ENCODE measurements around the gene TIGD6.

The TIGD6 gene

GRCh38 chr5:150022681-150023080, 22.2 kb upstream of the TIGD6 start:
- Histone ChIP-seq H2AK5ac (ENCODE audit: low read length, severe bottlenecking) (no peak overlapping the region), H2BK120ac (ENCODE audit: low read depth, low read length) (no peak overlapping the region), H4K91ac (ENCODE audit: low read length) (no peak overlapping the region), H3K23ac (ENCODE audit: low read length in 2 of 2) (no peak overlapping the region), H3K14ac (ENCODE audit: low read length in 2 of 2) (no peak overlapping the region), H2BK5ac (ENCODE audit: low read depth, low read length, poor library complexity, severe bottlenecking) (no peak overlapping the region), H2BK12ac (ENCODE audit: low read length in 2 of 2) (no peak overlapping the region), H3K9ac (ENCODE audit: low read length) (peak overlapping the region; percentile 67), H3K27ac (ENCODE audit: low read length, poor library complexity, severe bottlenecking) (peak overlapping the region; percentile 61), H4K8ac (ENCODE audit: low read length) (no peak overlapping the region), H2AFZ (ENCODE audit: low read depth, low read length) (no peak overlapping the region), H2BK15ac (ENCODE audit: low read depth, poor library complexity, severe bottlenecking) (no peak overlapping the region), H3K9me3 (ENCODE audit: control insufficient read depth, low read length) (no peaks in the 10 kb centered on the region), H3K4me1 (ENCODE audit: control insufficient read depth, insufficient read depth, low read depth, low read length) (peaks cover 5% of the 10 kb centered on the region), H3K36me3 (ENCODE audit: control insufficient read depth in 1 of 2, insufficient read depth in 2 of 2, low read depth in 1 of 2, low read length in 2 of 2) (peaks cover 22 to 86% of the 10 kb centered on the region in 2 experiments), H3K79me1 (replicated peaks; ENCODE audit: low read length, poor library complexity, severe bottlenecking) (peaks cover 15% of the 10 kb centered on the region), H3K4me2 (ENCODE audit: low read length, poor library complexity, severe bottlenecking) (no peak overlapping the region), H3K4me3 (ENCODE audit: insufficient read depth in 1 of 2, low read depth in 1 of 2, low read length in 2 of 2) (peak overlapping the region in 1 of 2 experiments; percentile 39), H3K18ac (ENCODE audit: low read depth in 1 of 2, low read length in 2 of 2) (no peak overlapping the region), H3K27me3 (ENCODE audit: control insufficient read depth in 1 of 2, insufficient read depth in 1 of 2, low read length in 2 of 2) (no peaks in the 10 kb centered on the region), H3K4ac (ENCODE audit: low read depth in 1 of 2, low read length in 2 of 2) (no peak overlapping the region)
- no peak for DNase-seq
- WGBS = 73% methylated on average over 2 of the region's 2 CpGs

DNA sequence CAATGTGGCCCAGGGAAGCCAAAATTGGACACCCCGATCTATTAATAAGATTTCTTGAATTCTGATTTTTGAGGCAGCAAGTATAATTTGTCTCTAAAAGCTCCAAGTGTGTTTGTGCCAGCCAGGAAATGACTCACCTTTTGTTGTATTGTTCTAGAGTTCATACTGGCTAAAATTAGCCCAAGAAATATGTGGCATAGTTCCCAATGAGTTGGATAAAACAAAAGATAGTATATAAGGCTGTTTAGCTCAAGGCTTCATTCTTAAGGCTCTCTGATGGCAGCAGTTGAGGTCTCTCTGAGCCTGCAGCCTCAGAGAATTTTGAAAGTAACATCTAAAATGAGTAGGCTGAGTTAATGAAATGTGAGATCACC, 21.7 kb upstream of the TIGD6 start:
- Histone ChIP-seq H2BK12ac (ENCODE audit: low read length in 2 of 2) (no peak overlapping the region), H3K4me1 (ENCODE audit: control insufficient read depth, insufficient read depth, low read depth, low read length) (peaks cover 5% of the 10 kb centered on the region), H3K27ac (ENCODE audit: low read length, poor library complexity, severe bottlenecking) (peak overlapping the region; percentile 61), H4K8ac (ENCODE audit: low read length) (no peak overlapping the region), H3K23ac (ENCODE audit: low read length in 2 of 2) (no peak overlapping the region), H2BK15ac (ENCODE audit: low read depth, poor library complexity, severe bottlenecking) (no peak overlapping the region), H3K36me3 (ENCODE audit: control insufficient read depth in 1 of 2, insufficient read depth in 2 of 2, low read depth in 1 of 2, low read length in 2 of 2) (peaks cover 19 to 81% of the 10 kb centered on the region in 2 experiments), H3K18ac (ENCODE audit: low read depth in 1 of 2, low read length in 2 of 2) (no peak overlapping the region), H3K27me3 (ENCODE audit: control insufficient read depth in 1 of 2, insufficient read depth in 1 of 2, low read length in 2 of 2) (no peaks in the 10 kb centered on the region), H3K14ac (ENCODE audit: low read length in 2 of 2) (no peak overlapping the region), H3K79me1 (replicated peaks; ENCODE audit: low read length, poor library complexity, severe bottlenecking) (peaks cover 16% of the 10 kb centered on the region), H3K4me2 (ENCODE audit: low read length, poor library complexity, severe bottlenecking) (no peak overlapping the region), H3K4ac (ENCODE audit: low read depth in 1 of 2, low read length in 2 of 2) (no peak overlapping the region), H3K4me3 (ENCODE audit: insufficient read depth in 1 of 2, low read depth in 1 of 2, low read length in 2 of 2) (peak overlapping the region in 1 of 2 experiments; percentile 39), H2BK120ac (ENCODE audit: low read depth, low read length) (no peak overlapping the region), H2BK5ac (ENCODE audit: low read depth, low read length, poor library complexity, severe bottlenecking) (no peak overlapping the region), H3K9ac (ENCODE audit: low read length) (peak overlapping the region; percentile 67), H2AFZ (ENCODE audit: low read depth, low read length) (no peak overlapping the region), H4K91ac (ENCODE audit: low read length) (no peak overlapping the region), H2AK5ac (ENCODE audit: low read length, severe bottlenecking) (no peak overlapping the region), H3K9me3 (ENCODE audit: control insufficient read depth, low read length) (no peaks in the 10 kb centered on the region)
- DNase-seq = peak; percentile 67
- 97% methylated on average over 1 of the region's 1 CpG for WGBS

- peak overlapping the region in 1 of 2 experiments; percentile 39 for H3K4me3 ChIP-seq (ENCODE audit: insufficient read depth in 1 of 2, low read depth in 1 of 2, low read length in 2 of 2)
- H3K79me1 ChIP-seq (replicated peaks; ENCODE audit: low read length, poor library complexity, severe bottlenecking) = peaks cover 13% of the 10 kb centered on the region
- 82% methylated on average over 8 of the region's 13 CpGs for WGBS
- H3K14ac ChIP-seq (ENCODE audit: low read length in 2 of 2) = no peak overlapping the region
- H2BK12ac ChIP-seq (ENCODE audit: low read length in 2 of 2) = no peak overlapping the region
- no peak overlapping the region for H2AK5ac ChIP-seq (ENCODE audit: low read length, severe bottlenecking)
- no peak overlapping the region for H2BK5ac ChIP-seq (ENCODE audit: low read depth, low read length, poor library complexity, severe bottlenecking)
- no peak overlapping the region for H3K18ac ChIP-seq (ENCODE audit: low read depth in 1 of 2, low read length in 2 of 2)
- H3K27ac ChIP-seq (ENCODE audit: low read length, poor library complexity, severe bottlenecking) = peak overlapping the region; percentile 61
- H3K4me2 ChIP-seq (ENCODE audit: low read length, poor library complexity, severe bottlenecking) = peak overlapping the region; percentile 19
- H2BK120ac ChIP-seq (ENCODE audit: low read depth, low read length) = no peak overlapping the region
- peaks cover 15 to 76% of the 10 kb centered on the region in 2 experiments for H3K36me3 ChIP-seq (ENCODE audit: control insufficient read depth in 1 of 2, insufficient read depth in 2 of 2, low read depth in 1 of 2, low read length in 2 of 2)
- peaks cover 5% of the 10 kb centered on the region for H3K4me1 ChIP-seq (ENCODE audit: control insufficient read depth, insufficient read depth, low read depth, low read length)
- H4K91ac ChIP-seq (ENCODE audit: low read length) = no peak overlapping the region
- H2BK15ac ChIP-seq (ENCODE audit: low read depth, poor library complexity, severe bottlenecking) = no peak overlapping the region
- no peak overlapping the region for H2AFZ ChIP-seq (ENCODE audit: low read depth, low read length)
- H3K9me3 ChIP-seq (ENCODE audit: control insufficient read depth, low read length) = no peaks in the 10 kb centered on the region
- no peaks in the 10 kb centered on the region for H3K27me3 ChIP-seq (ENCODE audit: control insufficient read depth in 1 of 2, insufficient read depth in 1 of 2, low read length in 2 of 2)
- DNase-seq = no peak
- peak overlapping the region; percentile 67 for H3K9ac ChIP-seq (ENCODE audit: low read length)
- no peak overlapping the region for H4K8ac ChIP-seq (ENCODE audit: low read length)
- no peak overlapping the region for H3K23ac ChIP-seq (ENCODE audit: low read length in 2 of 2)
- H3K4ac ChIP-seq (ENCODE audit: low read depth in 1 of 2, low read length in 2 of 2) = no peak overlapping the region
Measured at GRCh38 chr5:150021491-150022157, 21.2 kb upstream of the TIGD6 start.

- no peak overlapping the region for H2BK5ac ChIP-seq (ENCODE audit: low read depth, low read length, poor library complexity, severe bottlenecking)
- no peak overlapping the region for H4K8ac ChIP-seq (ENCODE audit: low read length)
- no peak overlapping the region for H2AK5ac ChIP-seq (ENCODE audit: low read length, severe bottlenecking)
- no peak overlapping the region for H3K27ac ChIP-seq (ENCODE audit: low read length, poor library complexity, severe bottlenecking)
- H4K91ac ChIP-seq (ENCODE audit: low read length) = no peak overlapping the region
- H3K27me3 ChIP-seq (ENCODE audit: control insufficient read depth in 1 of 2, insufficient read depth in 1 of 2, low read length in 2 of 2) = no peaks in the 10 kb centered on the region
- no peak overlapping the region for H3K18ac ChIP-seq (ENCODE audit: low read depth in 1 of 2, low read length in 2 of 2)
- no peak overlapping the region for H2AFZ ChIP-seq (ENCODE audit: low read depth, low read length)
- H3K4ac ChIP-seq (ENCODE audit: low read depth in 1 of 2, low read length in 2 of 2) = no peak overlapping the region
- H3K9ac ChIP-seq (ENCODE audit: low read length) = no peak overlapping the region
- peaks cover 14 to 78% of the 10 kb centered on the region in 2 experiments for H3K36me3 ChIP-seq (ENCODE audit: control insufficient read depth in 1 of 2, insufficient read depth in 2 of 2, low read depth in 1 of 2, low read length in 2 of 2)
- no peak overlapping the region for H2BK15ac ChIP-seq (ENCODE audit: low read depth, poor library complexity, severe bottlenecking)
- H3K23ac ChIP-seq (ENCODE audit: low read length in 2 of 2) = no peak overlapping the region
- H3K9me3 ChIP-seq (ENCODE audit: control insufficient read depth, low read length) = peaks cover 8% of the 10 kb centered on the region
- H3K4me2 ChIP-seq (ENCODE audit: low read length, poor library complexity, severe bottlenecking) = no peak overlapping the region
- H2BK12ac ChIP-seq (ENCODE audit: low read length in 2 of 2) = no peak overlapping the region
- WGBS = 100% methylated on average over 1 of the region's 1 CpG
- no peak overlapping the region for H3K14ac ChIP-seq (ENCODE audit: low read length in 2 of 2)
- H2BK120ac ChIP-seq (ENCODE audit: low read depth, low read length) = no peak overlapping the region
- peaks cover 5% of the 10 kb centered on the region for H3K4me1 ChIP-seq (ENCODE audit: control insufficient read depth, insufficient read depth, low read depth, low read length)
- H3K4me3 ChIP-seq (ENCODE audit: insufficient read depth in 1 of 2, low read depth in 1 of 2, low read length in 2 of 2) = no peak overlapping the region
- peaks cover 16% of the 10 kb centered on the region for H3K79me1 ChIP-seq (replicated peaks; ENCODE audit: low read length, poor library complexity, severe bottlenecking)
- no peak for DNase-seq
Measured at GRCh38 chr5:150020249-150020648, 19.8 kb upstream of the TIGD6 start.
